Measurements from ENCODE around the gene SMARCAL1. TPM values are rescaled to one million over a fixed set of nuclear protein-coding genes. Genes with fewer than 3 reads are reported as not detected.

SMARCAL1 gene
- total and polyA plus RNA-seq, 12 donors: 8.2 to 28.9 (median 21.1) TPM

DNA sequence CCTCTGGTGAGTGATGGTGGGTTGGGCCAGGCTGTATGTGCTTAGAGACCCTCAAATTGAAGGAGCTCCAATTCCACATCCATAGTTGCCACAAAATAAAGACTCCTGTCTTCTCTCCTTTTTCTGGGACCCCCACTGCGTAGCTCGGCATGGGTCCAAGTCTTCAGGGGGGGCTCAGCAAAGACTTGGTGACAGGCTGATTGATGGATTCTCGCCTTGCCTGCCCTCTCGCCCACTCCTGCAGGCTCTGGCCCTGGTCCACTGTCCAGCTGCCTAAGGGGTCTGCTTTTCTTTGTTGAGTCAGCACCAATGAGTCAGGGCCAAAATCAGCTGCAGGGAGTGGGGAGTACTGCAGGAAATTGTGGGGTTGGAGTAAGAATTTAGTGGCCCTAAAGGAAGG lies 107.8 kb downstream of the SMARCAL1 start:
- Histone ChIP-seq H3K4me3 (no peak overlapping the region), H3K4me1 (replicated peaks in 1 of 2) (no peaks in the 10 kb centered on the region), H3K36me3 (replicated peaks in 1 of 2) (no peaks in the 10 kb centered on the region), H3K27ac (no peak overlapping the region), H3K27me3 (no peaks in the 10 kb centered on the region), H3K9me3 (replicated peaks in 1 of 3) (no peaks in the 10 kb centered on the region)
- 81 to 91% (median 88%) methylated on average over 4 of the region's 4 CpGs for WGBS, 4 donors
- peak in 1 of 7 donors; percentile 38 for DNase-seq
- intact Hi-C loops (cut with DNase I): no loop called here
- TF ChIP-seq, protein P1, sequence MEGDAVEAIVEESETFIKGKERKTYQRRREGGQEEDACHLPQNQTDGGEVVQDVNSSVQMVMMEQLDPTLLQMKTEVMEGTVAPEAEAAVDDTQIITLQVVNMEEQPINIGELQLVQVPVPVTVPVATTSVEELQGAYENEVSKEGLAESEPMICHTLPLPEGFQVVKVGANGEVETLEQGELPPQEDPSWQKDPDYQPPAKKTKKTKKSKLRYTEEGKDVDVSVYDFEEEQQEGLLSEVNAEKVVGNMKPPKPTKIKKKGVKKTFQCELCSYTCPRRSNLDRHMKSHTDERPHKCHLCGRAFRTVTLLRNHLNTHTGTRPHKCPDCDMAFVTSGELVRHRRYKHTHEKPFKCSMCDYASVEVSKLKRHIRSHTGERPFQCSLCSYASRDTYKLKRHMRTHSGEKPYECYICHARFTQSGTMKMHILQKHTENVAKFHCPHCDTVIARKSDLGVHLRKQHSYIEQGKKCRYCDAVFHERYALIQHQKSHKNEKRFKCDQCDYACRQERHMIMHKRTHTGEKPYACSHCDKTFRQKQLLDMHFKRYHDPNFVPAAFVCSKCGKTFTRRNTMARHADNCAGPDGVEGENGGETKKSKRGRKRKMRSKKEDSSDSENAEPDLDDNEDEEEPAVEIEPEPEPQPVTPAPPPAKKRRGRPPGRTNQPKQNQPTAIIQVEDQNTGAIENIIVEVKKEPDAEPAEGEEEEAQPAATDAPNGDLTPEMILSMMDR (IDR thresholded peaks at IDR 0.05): no peak
- TF ChIP-seq POLR2A (IDR thresholded peaks at IDR 0.05): no peak

DNA sequence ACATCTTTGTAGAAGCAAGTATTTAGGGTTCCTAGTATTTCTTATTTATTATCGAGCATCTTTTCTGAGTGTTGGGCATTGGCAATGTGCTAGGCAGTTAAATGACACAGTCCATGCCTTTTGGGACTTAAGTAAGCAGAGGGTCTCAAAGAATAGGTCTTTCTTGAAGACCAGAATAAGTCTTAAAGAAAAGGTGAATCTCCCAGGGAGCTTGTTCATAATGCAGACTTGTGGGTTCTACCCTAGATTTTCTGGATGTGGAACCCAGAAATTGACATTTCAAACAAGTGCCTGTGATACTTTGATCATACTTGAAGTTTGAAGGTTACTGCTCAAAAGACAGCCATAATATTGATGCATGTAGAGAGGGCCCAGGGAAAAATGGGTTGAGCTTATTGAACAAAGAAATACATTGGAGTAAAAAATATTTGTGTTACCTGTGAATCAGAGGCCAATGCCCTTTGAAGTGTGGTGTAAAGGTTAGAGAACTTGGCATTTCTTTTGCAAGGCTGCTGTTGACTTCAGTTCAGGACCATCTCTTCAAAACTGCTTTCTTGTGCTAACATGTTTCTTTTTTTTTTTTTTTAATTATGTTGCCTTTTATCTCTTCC lies 110.7 kb downstream of the SMARCAL1 start:
- H3K27me3 ChIP-seq: no peaks in the 10 kb centered on the region
- no peak overlapping the region for H3K27ac ChIP-seq
- intact Hi-C loops (cut with DNase I): no loop called here
- no peak for DNase-seq
- H3K4me3 ChIP-seq: no peak overlapping the region
- TF ChIP-seq POLR2A (IDR thresholded peaks at IDR 0.05): no peak
- TF ChIP-seq, protein P1 (IDR thresholded peaks at IDR 0.05): no peak
- no peaks in the 10 kb centered on the region for H3K9me3 ChIP-seq (replicated peaks in 1 of 3)
- no peaks in the 10 kb centered on the region for H3K4me1 ChIP-seq (replicated peaks in 1 of 2)
- 83 to 100% (median 94%) methylated on average over 1 of the region's 1 CpG for whole genome bisulfite sequencing, 4 donors
- no peaks in the 10 kb centered on the region for H3K36me3 ChIP-seq (replicated peaks in 1 of 2)

DNA sequence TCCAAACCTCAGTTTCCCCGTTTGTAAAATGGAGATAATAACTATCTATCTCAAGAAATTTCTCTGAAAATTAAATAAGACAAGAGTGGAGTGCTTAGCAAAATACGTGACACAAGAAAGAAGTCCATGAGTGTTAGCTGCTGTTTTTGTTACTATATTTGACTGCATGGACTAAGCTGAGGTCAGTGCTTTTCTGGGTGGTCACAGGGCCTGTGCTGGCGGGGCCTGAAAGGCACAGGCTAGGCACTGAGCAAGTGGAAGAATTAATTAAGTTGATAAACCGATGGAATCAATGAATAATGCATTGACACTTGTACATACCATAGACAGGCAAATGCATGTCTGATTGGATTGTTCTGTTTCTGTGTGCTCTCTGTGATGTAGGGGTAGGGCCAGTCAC lies 113.7 kb downstream of the SMARCAL1 start:
- H3K4me3 ChIP-seq: no peak overlapping the region
- TF ChIP-seq, protein P1 (IDR thresholded peaks at IDR 0.05): no peak
- TF ChIP-seq POLR2A (IDR thresholded peaks at IDR 0.05): no peak
- no peaks in the 10 kb centered on the region for H3K27me3 ChIP-seq
- DNase-seq: no peak
- intact Hi-C loops (cut with DNase I): no loop called here
- no peak overlapping the region for H3K27ac ChIP-seq
- 69 to 83% (median 73%) methylated on average over 4 of the region's 4 CpGs for WGBS, 4 donors
- no peaks in the 10 kb centered on the region for H3K36me3 ChIP-seq (replicated peaks in 1 of 2)
- no peaks in the 10 kb centered on the region for H3K4me1 ChIP-seq (replicated peaks in 1 of 2)
- H3K9me3 ChIP-seq (replicated peaks in 1 of 3): no peaks in the 10 kb centered on the region

GRCh38 chr2:216526939-216527338 lies 114.7 kb downstream of the SMARCAL1 start:
- Histone ChIP-seq H3K9me3 (replicated peaks in 1 of 3) (no peaks in the 10 kb centered on the region), H3K27ac (no peak overlapping the region), H3K4me1 (replicated peaks in 1 of 2) (no peaks in the 10 kb centered on the region), H3K27me3 (no peaks in the 10 kb centered on the region), H3K4me3 (no peak overlapping the region), H3K36me3 (replicated peaks in 1 of 2) (no peaks in the 10 kb centered on the region)
- 92 to 100% (median 98%) methylated on average over 1 of the region's 1 CpG for WGBS, 4 donors
- no peak for DNase-seq
- intact Hi-C loops (cut with DNase I): no loop called here
- TF ChIP-seq, protein P1 (IDR thresholded peaks at IDR 0.05): no peak
